PFSK-1 (cell line): ENCODE results near the gene CNTNAP2.

ENCODE experiments used
- POLR2AphosphoS5 ChIP-seq: IDR thresholded peaks from 2 replicates; pipeline ENCODE4 v1.6.1; 2012; ENCODE audit warnings: low read depth, mild to moderate bottlenecking, control low read depth, low read length, moderate library complexity
- SIN3A ChIP-seq: IDR thresholded peaks from 2 replicates; pipeline ENCODE4 v1.6.1; 2012; ENCODE audit warnings: mild to moderate bottlenecking, low read length, moderate library complexity, borderline replicate concordance; ENCODE audit not compliant: insufficient read depth
- TAF1 ChIP-seq: IDR thresholded peaks from 2 replicates; pipeline ENCODE4 v1.6.1; 2012; ENCODE audit warnings: low read length, control low read depth, borderline replicate concordance; ENCODE audit not compliant: insufficient read depth

DNA sequence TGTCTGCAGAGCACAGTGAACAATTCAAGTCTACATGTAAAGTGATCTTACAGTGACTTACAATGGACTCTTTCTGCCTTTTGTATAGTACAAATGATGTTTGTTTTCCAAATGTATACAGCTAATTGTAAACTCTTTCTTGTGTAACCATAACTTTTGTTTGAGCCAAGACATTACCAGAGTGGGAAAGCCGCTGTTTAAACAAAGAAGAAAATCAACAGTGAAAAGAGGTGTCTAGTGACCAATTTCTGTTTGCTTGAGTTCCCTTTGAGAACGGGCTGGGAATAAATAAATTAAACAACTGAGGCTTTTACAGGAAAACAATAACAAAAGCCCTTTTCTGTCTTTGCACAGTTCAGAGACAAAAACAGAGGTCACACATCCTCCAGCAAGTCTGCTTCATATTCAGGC lies 1163.4 kb downstream of the CNTNAP2 start:
- no peak for TF ChIP-seq TAF1
- TF ChIP-seq POLR2AphosphoS5 = no peak
- TF ChIP-seq SIN3A = no peak
